Fibroblast of mammary gland (primary cell): Measurements from ENCODE around the gene BEST2.
A peak's percentile ranks its signal among the peaks of the same experiment; 100 is the strongest.

Experiments
- DNase-seq: peaks from one replicate; pipeline ENCODE4 v3.0.0-alpha.2; 2010; ENCODE audit warnings: low read depth
- H3K4me3 ChIP-seq: 2 replicates; pipeline ENCODE4 v1.5.1; 2011; ENCODE audit warnings: low read depth, mild to moderate bottlenecking, low read length, moderate library complexity; ENCODE audit not compliant: control insufficient read depth
- TF ChIP-seq, protein P1 (sequence below): conservative IDR thresholded peaks from 2 replicates; pipeline ENCODE4 v1.5.1; 2011; ENCODE audit warnings: low read depth, low read length, inconsistent platforms; ENCODE audit not compliant: control insufficient read depth, insufficient read depth

Gene BEST2

GRCh38 chr19:12778905-12779161 lies 27.2 kb downstream of the BEST2 start:
- peak overlapping the region; percentile 71 for H3K4me3 ChIP-seq
- DNase-seq, result no peak
- TF ChIP-seq, protein P1, sequence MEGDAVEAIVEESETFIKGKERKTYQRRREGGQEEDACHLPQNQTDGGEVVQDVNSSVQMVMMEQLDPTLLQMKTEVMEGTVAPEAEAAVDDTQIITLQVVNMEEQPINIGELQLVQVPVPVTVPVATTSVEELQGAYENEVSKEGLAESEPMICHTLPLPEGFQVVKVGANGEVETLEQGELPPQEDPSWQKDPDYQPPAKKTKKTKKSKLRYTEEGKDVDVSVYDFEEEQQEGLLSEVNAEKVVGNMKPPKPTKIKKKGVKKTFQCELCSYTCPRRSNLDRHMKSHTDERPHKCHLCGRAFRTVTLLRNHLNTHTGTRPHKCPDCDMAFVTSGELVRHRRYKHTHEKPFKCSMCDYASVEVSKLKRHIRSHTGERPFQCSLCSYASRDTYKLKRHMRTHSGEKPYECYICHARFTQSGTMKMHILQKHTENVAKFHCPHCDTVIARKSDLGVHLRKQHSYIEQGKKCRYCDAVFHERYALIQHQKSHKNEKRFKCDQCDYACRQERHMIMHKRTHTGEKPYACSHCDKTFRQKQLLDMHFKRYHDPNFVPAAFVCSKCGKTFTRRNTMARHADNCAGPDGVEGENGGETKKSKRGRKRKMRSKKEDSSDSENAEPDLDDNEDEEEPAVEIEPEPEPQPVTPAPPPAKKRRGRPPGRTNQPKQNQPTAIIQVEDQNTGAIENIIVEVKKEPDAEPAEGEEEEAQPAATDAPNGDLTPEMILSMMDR, result no peak

DNA sequence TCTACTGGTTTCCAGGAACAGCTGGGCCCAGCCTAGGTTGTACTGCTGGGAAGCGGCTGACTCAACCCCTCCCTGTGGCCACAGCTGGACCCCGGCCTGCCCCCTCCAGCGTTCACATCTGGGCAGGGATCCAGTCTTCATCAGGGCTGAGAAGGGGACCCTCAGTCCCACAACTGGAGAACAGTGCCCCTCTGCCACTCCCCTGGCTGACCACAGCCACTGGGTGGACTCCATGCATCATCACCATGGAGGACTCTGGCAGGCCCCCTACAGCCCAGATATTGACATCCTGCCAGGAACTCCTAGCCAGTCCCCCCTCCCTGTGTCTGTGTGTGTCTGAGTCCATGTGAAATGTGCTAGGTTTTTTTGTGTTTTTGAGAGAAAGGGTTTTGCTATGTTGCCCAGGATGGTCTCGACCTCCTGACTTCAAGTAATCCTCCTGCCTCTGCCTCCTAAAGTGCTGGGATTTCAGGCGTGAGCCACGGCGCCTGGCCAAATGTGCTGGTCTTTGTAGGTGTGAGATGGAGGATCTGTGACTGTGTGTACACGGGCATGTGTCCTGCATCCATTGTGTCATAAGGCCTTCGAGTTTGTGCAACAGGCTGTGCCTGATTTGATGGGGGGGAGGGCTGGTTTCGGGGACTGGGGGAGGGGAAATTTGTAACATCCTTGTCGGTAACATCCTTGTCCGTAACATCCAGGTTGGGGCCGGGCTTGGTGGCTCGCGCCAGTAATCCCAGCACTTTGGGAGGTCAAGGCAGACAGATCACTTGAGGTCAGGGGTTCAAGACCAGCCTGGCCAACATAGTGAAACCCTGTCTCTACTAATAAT lies 27.8 kb downstream of the BEST2 start:
- peak; percentile 93 for DNase-seq
- TF ChIP-seq, protein P1, result no peak
- H3K4me3 ChIP-seq, result peak overlapping the region; percentile 71

- TF ChIP-seq, protein P1, result no peak
These were observed 30.5 kb downstream of the BEST2 start for GRCh38 chr19:12782174-12782423.

DNA sequence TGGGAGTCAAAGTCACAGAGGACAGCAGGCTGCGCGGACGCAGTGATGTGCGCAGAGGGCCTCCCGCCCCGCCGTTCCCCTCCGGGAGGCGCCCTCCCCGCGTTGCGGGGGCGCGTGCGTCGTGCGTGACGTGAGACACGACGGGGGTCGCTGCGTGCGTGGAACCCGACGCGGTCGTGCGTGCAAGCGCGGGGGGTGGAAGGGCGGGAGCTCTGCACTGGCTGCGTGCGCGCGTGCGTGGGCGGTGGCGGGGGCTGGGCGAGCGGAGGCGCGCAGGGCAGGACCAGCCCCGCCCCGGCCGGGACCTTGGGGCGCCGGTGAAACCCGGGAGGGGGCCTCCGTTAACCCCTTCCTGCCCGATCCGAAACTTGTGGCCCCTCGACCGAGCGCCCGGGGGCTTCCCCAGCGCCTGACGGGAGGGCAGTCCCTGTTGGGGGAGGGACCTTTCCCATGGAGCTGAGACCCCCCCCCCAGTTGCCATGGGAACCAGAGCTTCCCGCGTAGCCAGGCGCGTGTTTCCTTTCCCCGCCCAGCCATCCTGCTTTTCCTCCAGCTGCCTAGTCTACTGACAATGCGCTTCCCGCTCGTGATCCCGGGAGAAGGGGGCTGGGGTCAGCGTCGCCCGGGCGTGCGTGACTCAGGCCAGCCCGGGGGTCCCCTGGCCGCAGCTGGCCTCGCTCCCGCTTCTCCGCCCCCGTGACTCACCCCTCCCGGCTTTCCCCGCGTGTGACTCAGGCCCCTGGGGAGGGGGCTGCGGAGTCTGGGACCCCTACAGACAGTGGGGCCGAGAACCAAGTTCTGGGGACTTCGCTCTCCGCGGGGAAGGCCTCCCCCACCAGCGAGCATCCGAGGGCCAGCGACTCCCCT lies 31.1 kb downstream of the BEST2 start:
- peak; percentile 82 for DNase-seq
- peak overlapping the region; percentile 48 for H3K4me3 ChIP-seq
- TF ChIP-seq, protein P1, result no peak

More at GRCh38 chr19:12782174-12782423, 30.5 kb downstream of the BEST2 start:
- H3K4me3 ChIP-seq, result peak overlapping the region; percentile 37
- DNase-seq, result no peak

DNA sequence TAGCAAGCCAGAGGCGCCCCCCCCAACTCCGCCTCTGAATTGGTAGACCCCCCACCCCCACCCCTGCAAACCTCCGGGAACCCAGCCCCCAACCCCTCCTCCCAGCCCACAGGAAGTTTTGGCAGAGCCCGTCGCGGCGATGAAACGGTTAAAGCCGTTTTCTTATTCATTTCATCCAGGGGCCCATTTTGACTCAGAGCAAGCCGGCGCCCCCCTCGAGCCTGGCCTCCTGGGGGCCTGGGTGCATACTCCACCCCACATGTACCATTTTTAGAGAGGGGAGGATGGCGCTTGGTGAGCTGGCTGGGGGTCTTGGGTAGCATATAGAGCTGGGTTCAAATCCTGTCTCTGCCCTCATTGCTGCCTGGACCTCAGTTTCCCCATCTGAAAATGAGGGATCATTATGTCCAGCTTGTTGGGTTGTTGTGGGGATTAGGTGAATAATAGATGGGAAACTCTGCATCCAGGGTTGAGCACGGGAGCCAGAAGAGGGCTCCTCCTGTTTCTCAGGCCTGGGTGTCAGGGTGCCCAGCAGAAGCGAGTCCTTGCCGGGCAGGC lies 31.8 kb downstream of the BEST2 start:
- DNase-seq, result no peak
- TF ChIP-seq, protein P1, result no peak
- H3K4me3 ChIP-seq, result no peak overlapping the region

DNA sequence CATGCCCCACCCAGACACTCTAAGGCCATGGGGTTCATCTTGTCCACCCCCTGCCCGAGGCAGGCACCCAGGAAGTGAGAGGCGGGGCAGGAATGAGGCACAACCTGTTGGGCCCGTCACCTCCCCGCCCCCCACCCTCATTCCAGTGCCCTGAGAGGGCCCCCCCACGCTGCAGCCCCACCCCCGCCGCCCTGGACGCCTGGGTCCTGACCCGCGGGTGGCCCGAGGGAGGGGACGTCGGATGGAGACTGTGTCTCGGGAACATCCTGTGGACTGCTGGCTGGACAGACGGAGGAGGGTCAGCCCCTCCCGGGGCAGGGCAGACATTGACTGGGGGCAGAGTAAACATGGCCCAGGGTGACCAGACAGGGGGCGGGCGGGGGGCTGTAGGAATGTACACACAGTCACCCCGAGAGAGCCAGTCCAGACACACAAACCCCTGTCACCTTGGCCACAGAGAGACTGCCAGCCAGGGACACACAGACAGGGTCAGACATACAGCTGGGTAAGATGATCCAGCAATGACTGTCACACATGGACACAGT lies 32.3 kb downstream of the BEST2 start:
- DNase-seq, result no peak
- TF ChIP-seq, protein P1, result no peak
- H3K4me3 ChIP-seq, result no peak overlapping the region
